GM19351 (cell line): Measurements from ENCODE around the gene RPH3AL.

Experiments used
- ATAC-seq: cut with Tn5 transposase; IDR thresholded peaks from one replicate; pipeline ENCODE4 v1.9.1; 2021; ENCODE audit warnings: mild to moderate bottlenecking, moderate library complexity; ENCODE audit not compliant: unreplicated experiment

RPH3AL gene

DNA sequence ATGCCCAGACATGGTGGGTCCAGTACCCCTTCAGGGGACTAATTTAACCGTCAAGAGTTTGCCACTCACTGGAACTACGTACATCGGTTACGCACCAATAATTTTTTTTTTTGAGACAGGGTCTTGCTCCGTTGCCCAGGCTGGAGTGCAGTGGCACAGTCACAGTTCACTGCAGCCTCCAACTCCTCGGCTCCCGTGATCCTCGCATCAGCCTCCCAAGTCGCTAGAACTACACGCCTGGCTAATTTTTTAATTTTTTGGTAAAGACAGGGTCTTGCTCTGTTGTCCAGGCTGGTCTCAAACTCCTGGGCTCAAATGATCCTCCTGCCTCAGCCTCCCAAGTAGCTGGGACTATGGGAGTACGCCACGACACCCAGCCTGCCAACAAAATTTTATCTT is 15.6 kb downstream of the RPH3AL start:
- ATAC-seq, result no peak

DNA sequence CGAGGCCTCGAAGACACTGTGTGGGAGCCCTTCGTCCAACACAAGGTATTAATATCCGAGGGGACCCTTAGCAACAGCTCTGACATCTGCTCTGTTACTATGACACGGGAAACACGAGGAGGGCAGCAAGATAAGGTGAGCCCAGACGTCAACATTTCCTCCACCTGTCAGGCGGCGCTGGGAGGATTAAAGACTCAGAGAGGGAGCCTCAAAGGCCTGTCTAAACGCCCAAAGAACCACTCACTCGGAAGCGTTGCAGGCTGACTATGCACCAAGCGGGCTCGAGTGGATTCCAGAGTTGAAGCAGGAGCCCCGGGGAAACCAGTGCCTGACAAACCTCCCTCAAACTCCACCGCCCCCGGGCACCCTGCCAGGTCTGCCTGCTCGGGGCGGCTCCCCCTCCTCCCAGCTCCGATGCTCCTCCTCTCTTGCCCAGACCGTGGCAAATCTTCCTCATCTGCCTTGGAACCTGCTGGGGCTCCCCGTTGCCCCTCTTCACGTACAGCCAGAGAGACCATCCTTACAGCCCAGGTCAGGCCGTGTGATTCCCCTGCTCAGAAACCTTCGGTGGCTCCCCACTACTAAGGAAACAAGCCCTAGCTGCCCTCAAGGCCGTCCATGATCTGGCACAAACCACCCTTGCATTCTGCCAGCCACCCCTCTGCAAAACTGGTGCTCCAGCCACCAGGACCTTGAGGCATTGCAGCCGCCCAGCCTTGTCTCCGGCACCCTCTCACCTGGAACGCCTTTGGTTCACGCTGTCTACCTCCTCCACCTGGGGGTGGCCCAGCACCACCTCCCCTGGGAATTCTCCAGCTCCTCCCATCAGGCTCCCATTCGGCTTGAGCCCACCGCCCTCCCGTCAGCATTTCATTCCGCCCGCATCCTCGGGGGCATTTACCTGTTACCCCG is 16.2 kb downstream of the RPH3AL start:
- ATAC-seq, result no peak

DNA sequence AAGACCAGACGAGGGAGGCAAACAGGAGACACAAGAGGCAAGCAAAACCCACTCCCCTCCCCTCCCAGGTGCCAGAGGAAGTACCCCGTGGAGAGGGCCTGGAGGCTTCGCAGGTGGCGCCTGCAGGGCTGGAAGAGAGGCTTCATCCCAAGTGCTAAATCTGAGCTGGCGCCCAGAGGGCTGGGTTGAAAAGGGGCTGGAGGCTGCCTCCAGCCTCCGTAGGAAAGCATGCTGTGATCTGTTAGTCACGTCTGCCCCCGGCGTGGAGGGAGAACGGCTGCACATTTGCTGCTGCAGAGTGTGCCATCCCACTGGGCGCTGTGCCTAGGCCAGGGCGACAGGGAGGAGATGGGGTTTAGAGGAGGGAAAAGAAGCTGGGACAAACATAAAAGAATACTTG is 16.9 kb downstream of the RPH3AL start:
- no peak for ATAC-seq

DNA sequence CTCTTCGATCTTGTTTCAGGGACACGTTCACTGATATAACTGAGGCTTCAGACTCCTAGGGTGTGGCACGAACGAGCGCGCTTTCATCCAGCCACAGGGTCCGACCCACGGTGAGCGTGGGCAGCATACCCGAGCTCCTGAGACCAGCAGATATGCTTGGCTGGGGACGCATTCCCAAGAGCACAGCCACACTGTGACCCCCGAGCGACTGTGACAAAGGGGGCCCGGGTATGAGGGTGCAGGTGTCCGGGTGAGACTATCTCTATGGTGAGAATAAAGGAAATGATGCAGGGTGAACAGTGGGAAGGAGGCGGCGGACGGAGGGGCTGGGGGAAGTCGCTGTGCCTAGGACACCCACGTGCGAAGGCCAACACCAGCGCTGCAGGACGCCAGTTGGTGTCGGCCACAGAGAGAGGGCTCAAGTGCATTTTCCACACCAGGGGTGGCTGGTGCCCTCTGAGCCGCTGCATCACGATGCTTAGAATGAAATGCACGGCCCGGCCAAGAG is 17.6 kb downstream of the RPH3AL start:
- no peak for ATAC-seq

DNA sequence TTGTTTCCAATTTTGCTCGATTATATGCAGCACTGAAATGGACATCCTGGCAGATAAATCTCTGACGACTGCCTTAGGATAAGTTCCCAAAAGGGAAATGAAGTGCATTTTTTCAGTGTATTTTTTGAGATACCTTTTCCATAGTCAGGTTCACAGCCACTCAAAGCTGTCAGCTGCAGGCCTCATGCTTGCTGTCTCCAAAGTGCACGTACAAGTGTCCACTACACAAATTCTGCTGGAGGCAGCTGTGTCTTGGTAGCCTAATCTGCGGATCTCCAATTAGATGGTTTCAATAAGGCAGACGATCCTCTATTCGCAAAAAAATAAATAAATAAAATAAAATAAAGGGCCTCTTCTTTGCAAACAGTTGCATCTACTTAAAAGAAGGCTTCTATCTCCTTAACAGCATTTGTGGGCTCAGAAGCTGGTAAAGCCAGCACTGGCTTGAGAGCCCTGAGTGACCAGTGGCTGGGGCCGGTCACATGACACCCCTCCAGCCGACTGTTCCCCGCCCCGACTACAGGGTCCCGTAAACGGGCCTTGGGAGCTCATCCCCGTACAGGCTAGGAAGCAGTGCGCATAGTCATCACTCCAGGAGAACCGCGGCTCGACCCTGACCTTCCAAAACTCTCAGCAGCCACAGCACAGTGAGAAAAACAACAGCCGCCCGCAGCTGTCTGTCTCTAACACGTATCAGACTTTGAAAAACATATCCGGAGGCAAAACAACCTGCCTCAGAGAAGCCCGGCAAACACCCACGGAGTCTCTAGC is 18.8 kb downstream of the RPH3AL start:
- ATAC-seq, result no peak

DNA sequence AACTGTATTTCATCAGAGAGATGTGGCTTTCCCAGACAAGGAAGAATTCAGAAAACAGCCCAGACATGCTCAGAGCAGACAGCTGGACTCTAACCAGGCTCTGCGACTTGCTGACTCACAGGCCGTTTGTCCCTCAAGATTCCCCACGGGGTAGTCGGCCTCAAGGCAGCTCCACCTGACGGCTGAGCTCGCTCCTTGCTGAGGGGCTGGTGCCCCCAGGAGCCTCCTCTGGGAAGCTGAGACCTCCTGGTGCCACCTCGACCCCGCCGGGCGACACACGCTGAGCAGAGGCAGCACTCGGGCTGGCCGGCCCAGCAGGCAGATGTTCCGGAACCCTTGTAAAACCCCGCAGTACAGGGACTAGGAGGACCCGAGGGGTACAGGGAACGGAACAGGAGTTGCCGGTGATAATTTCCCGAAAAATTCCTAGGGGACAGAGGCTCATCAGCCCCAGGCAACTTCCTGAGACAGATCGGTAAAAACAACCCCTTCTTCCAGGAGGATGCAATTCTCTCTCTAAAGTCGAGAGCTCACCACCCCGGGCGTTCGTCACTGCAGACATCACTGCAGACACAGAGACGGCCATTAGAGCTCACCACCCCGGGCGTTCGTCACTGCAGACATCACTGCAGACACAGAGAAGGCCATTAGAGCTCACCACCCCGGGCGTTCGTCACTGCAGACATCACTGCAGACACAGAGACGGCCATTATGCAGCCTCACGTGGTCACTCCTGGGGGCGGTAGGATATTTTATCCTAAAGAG is 19.9 kb downstream of the RPH3AL start:
- no peak for ATAC-seq

DNA sequence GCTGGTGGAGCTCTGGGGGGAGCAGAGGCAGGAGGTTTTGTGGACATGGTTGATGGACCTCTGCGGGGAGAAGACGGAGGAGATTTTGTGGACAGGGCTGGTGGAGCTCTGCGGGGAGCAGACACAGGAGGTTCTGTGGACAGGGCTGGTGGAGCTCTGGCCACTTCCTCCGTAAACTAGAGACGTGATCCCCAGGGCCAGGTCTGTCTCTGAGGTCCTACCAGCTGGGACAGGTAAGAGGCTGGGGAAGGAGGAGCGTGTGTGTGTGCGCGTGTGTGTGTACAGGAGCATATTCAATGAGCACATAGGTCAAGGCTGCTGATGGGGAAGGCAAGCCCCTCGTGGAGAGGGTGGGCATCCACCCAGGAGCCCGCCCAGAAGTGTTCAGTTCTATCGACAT is 20.6 kb downstream of the RPH3AL start:
- no peak for ATAC-seq

DNA sequence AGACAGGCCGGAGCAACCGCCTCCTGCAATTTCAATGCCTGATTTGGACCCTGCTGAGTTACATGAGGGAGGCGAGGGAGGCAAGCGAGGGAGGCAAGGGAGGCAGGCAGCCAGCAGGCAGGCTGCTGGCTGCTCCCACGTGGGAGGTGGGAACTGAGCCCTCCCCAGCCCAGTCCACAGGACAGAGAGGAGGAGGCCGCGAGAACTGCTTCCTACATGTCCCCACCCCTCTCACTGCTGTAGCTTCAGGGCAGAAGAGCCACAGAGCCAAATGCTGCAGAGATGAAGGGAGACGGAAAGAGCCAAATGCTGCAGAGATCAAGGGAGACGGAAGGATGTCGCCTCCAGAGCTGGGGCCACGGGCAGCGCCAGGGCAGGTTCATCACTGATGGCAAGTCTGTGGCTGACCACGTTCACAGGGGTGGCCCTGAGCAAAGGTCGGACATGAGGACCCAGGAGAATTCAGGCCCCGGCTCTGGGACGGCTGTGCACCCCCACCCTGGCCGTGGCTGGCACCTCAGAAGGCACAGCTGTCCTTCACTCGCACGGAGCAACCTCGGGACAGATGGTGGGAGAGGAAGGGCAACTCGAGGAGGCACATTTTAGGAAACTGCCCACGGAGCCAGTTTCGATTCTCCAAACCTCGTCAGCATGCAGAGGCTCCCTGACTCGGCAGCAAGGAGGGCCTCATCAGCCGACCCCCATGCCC is 21.5 kb downstream of the RPH3AL start:
- no peak for ATAC-seq

DNA sequence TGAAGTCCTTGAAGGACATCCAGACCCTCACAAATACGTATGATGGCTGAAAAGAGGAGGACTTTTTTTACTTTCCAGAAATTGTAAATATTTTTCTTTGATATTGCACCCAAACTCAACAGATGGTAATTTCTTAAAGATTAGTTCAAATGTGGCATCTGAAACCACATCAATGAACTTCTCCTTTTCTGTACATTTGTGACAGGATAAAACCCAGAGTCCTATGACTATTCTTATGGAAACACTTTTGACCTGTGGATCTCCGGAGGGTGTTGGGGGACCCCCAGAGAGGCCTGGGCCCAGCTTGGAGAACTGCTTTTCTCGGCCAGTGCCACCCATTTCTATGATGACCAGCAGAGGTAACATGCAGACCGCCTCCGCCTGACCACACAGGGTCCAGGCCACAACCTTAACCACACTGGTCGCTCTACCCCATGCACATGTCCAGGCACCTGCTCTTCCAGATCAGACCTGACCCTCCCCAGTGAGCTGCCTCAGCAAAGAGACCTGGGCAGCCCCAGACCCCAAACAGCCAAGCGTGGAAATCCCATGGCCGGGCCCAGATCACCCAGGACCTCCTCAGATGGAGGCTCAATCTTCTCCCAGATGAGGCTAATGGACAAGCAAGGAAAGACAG is 22.7 kb downstream of the RPH3AL start:
- ATAC-seq, result no peak

DNA sequence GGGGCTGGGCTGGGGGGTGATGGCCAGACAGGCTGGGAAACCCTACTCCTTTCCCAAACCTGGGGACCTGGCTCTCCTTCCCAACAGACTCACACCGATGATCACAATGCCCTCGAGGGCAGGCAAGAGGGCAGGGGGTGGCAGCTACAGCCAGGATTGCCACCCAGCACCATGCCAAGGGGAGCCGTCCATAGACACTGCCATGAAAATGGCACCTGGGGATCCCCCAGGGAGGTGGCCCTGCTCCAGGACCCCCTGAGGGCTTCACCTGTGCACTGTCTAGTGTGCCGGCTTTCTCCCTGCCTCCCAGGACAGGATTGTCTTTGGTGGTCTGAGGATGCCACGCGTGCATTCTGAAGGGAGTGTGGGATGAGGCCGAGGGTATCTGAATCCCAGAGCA is 24.6 kb downstream of the RPH3AL start:
- ATAC-seq, result no peak

DNA sequence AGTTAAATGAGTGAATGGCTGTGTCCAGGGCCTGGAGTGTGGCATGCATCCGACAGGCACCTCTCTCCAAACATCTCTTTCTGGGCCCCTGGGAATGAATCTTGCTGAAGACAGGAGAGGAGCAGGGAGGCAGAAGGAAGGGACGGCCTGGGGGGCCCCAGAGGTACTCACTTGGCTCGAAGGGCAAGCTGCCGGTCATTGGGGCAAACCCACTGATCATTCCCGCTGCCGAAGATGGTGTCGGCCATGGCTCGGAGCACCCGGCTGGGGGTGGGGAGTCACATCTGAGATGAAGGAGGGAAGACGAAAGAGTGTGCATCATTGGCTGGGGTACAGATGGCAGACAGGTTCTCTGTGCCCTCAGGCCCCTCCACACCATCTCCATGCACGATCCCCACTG is 25.3 kb downstream of the RPH3AL start:
- ATAC-seq, result no peak

DNA sequence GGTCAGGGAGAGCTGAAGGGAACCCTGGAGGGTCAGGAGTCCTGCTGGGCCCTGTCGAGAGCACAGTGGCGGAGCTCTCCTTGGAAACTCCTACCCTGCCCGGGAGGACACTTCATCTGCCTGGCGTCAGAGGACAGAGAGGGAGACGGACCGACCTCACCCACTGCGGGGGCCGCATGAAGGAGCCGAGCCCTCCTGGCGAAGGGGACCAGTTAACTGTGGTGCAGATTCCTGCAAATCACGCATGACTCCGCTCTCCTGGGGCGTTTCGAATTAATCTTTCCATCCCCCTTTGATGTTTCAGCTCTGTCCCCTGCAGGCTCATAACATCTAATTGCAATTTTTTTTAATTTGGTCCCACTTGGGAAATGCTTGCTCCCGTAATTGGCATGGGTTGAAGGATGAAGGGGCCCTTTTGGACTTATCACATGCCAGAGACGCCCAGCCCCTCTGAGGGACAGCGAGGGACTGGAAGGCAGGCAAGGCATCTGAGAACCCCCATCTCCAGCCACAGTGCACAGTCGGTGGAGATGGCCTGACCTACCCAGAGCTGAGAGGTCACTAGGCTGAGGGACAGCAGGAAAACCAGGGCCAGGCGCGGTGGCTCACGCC is 26.5 kb downstream of the RPH3AL start:
- ATAC-seq, result no peak

DNA sequence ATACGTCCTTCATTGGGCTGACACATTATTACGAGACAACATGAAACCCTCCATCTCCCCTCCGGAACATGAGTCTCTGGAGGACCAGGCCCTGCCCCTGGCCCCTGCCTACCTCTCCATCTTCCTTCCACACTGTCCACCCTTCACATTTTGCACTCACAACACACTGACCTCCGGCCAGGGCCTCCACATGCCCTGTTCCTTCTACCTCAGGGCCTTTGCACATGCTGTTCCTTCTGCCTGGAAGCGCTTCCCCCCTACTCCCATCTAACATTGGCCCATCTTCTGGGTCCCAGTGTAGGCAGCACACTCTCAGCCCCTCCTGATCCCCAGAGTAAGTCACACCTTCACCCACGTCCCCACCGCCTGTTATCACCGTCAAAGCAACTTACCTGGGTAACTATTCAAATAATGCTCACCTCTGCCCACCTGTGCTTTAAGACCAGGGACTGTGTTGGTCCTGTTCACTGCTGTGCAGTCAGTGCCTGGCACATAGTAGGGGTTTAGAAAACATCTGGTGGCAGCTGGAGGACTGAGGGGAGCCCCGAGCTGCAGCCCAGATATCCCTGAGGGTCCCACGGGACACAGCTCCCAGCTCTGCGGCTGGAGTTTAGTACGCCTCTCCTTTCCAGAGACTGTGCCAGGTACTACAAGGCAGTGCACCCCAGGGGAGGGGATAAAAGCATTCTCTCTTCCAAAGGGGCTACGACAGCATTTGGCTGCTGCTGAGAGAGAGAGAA is 27.2 kb downstream of the RPH3AL start:
- no peak for ATAC-seq

DNA sequence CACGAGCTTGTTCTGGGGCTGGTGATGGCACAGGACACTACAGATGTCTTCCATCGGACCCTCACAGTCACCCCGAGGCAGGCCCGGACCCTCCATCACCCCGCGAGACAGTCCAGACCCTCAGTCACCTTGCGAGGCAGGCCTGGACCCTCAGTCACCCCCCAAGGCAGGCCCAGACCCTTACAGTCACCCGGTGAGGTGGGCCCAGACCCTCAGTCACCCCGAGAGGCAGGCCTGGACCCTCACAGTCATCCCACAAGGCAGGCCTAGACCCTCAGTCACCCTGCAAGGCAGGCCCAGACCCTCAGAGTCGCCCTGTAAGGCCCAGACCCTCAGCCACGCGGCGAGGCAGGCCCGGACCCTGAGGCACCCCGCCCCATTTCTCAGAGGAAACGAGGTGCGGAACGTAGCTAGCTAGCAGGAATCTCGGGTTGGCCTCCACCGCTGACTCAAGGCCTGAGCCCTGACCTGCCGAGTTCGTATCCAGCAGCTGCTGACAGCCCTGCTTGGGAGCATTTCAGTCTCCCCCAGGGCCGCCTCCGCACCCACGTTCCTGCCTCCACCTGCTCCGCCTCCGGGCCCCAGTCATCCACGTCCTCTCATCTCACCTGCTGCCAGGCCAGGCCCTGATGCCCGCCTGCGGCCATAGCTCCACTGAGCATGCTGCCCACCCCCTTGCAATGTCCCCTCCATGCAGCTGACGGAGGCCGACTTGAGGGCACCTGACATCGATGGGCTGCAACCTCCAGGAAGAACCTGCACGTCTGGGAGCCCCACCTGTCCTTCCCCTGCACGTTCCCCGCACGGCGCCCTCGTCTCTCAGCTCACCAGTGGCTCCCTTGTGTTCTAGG is 28.7 kb downstream of the RPH3AL start:
- no peak for ATAC-seq

DNA sequence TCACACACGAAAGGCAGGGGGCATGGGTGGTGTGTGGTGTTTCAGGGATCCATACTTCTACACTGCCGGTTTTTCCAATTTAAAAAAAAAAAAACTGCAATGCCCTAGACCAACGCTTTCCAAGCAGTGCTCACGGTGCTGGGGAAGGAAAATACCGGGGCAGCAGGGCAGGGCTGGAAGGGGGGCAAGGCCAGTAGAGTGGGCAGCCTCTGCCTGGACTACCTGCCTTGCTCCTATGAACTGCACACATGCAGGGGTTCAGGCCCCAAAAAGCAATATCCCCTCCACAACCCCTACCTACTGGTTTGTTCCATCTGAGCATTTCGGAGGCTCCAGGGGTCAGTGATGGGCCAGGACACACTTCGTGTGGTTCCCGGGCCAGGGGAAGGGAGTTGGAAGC is 29.4 kb downstream of the RPH3AL start:
- no peak for ATAC-seq

DNA sequence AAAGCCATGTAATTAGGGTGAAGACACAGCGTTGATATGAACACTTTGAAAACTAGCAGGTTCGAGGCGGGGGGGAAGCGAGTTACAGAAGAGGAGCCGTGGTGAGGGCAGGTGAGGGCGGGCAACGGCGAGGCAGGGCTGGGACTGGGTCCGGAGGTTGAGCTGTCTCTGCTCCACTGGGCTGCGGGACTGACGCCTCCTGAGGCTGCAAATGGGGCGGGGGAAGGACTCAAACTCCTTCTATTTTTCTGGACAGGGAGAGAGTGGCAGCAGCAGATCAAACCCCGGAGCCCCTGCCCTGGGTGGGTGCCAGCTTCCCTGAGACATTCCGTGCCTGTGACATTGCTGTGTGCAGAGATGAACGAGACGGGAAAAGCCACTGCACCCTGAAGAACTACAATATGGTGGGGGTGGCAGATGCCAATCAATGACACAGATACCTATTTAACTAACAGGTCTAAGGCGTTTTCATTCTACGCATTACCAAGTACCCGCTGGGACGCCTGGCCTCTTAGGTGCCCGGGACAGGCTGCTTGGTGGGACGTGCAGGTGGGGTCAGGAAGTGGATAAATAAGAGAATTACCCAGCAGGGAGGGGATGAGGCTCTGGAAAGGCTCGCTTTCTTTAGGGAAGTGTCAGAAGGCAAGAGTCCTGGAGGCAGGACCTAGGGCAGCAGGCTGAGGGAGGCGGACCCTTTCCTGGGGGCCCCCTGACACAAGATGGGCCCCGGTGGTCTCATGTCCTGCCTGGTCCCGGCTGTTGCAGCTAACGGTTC is 30.4 kb downstream of the RPH3AL start:
- no peak for ATAC-seq

DNA sequence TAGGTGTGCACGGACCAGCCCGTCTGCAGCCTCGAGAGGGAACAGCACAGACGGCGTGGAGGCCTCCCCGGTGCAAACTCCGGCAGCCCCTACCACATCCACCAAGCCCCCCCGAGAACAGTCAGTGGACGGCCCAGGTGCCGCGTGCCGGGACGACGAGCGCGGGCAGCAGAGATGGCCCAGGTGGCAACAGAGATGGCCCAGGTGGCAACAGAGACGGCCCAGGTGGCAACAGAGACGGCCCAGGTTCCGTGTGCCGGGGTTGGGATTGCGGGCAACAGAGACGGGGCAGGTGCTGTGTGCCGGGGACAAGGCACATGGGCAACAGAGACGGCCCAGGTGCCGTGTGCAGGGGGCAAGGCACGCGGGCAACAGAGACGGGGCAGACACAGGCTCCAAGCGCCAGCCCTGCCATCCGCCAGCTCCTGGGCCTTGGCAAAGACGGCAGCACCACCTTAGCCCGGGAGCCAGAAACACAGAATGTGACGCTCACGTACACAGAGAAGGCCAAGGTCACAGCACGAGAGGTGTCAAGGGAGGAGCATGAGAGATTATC is 31.1 kb downstream of the RPH3AL start:
- no peak for ATAC-seq
